ENCODE results near the gene SF3A1.

SF3A1 gene

DNA sequence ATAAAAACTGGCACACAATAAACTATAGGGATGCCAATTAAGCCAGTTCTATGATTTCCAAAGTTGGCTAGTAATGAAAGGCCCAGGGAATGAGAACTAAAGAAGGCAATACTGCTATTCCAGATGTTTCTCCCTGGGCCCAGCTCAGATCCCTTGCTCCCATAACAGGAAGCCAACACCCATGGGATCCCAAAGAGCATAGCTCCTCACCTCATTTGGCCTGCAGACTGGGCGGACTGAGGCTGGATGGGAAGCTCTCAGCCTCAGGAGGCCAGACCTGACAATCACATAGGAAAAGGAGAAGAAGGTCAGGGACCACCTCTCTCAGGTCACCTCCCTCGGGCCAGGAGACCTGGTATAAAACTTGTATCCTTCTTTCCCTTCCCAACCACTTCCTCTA lies 35.2 kb downstream of the SF3A1 start:
- no peak for DNase-seq

DNA sequence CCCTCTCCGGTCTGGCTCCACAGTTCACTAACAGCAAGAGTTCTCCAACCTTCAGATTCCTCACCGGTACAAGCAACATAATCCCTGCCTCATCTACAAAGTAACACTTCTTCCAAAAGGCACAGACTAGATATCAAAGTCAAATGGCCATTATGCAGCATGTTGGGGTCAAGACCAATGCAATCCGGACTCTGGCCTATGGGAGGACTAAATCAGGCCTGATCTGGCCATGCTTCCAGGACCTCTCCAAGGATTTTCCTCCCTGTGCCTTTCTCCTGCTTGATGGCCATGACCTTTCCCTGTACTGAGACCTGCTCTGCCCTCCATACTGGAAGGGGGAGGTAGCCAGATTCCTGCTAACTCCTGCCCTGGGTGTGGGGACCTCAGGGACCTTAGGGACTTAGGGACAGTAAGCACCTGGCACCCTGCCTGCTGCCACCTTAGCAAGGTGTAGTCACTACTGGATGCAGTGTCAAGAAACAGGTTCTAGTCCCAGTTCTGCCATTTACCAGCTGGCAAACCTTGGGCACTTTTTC lies 36.6 kb downstream of the SF3A1 start:
- no peak for DNase-seq

DNA sequence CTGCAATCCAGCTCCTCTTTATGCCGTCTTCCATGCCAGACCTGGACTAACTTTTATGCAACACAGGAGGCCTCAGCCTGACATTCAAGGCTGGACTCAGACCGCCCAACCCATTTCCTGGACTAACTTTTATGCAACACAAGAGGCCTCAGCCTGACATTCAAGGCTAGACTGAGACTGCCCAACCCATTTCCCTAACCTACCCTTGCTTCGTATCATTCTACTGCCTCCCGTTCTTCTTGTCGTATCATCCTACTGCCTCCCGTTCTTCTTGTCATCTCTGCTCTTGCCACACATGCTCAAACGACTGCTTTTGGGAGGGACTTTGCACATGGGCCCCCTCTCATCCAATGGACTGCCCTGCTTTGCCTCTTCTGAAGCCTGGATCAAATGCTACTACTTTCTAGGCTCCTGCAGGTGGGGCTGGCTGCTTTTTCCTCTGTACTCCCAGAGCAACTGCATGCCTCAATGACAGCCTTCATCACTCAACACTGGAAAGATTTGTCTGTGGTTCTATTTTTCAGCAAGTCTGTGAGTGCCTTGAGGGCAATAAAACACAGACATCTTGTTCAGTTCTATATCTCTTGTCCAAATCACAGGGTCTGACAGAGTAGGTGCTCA lies 37.8 kb downstream of the SF3A1 start:
- no peak for DNase-seq

DNA sequence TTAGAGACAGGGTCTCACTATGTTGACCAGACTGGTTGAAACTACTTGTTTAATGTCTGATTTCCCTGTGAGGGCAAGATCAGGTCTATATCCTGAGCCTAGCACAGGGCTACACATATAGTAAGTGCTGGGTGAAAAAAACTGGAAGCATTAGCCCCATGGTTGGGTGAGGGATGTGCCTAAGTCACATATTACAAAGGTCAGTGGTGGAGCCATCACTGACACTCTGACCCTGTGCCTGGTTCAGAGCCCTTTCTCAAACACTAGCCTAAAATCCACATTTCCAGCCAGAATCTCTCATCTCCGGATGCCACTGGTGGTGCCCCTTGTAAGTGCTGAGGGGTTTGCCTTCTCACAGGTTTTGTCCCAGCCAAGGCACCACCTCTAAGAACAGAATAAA lies 38.9 kb downstream of the SF3A1 start:
- no peak for DNase-seq

DNA sequence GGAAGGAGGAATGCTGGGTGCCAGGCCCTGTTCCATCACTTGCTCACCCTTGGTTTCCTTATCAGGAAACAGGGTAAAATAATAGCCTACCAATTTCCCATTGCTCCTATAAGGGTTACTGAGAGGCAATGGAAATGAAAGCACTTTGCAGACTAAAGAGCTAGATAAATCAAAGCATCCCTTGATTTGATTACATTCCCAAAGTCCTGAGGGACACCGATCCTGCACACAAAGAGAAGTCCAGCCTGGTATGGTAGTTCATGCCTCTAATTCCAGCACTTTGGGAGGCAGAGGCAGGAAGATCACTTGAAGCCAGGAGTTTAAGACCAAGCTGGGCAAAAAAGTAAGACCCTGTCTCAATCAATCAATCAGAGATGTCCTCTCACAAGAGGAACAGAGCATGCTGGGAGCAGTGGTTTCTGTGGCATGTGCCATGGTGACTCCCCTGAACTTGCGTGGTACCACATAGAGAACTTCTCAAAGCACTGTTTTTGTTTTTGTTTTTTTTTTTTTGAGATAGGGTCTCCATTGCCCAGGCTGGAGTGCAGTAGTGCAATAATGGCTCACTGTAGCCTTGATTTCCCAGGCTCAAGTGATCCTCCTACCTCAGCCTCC lies 40.6 kb downstream of the SF3A1 start:
- no peak for DNase-seq

DNA sequence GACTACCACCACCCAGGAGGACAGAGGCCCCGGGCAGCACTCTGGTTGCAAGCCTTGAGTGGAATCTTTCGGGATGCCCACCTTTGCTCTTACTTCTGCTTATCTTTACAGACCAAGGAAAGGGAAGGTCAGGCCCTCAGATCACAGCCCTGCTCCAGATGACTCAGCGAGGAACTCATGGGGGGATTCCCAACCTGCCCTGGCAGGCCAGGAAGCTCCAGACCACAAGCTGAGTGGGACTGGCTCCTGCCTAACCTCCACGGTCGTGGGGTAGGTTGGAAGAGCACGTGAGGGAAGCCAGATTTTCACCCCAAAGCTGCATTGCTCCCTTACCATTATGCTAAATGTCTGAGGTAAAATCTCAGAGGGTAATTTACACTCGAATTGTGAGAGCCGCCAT lies 41.8 kb downstream of the SF3A1 start:
- DNase-seq: peak; percentile 35

DNA sequence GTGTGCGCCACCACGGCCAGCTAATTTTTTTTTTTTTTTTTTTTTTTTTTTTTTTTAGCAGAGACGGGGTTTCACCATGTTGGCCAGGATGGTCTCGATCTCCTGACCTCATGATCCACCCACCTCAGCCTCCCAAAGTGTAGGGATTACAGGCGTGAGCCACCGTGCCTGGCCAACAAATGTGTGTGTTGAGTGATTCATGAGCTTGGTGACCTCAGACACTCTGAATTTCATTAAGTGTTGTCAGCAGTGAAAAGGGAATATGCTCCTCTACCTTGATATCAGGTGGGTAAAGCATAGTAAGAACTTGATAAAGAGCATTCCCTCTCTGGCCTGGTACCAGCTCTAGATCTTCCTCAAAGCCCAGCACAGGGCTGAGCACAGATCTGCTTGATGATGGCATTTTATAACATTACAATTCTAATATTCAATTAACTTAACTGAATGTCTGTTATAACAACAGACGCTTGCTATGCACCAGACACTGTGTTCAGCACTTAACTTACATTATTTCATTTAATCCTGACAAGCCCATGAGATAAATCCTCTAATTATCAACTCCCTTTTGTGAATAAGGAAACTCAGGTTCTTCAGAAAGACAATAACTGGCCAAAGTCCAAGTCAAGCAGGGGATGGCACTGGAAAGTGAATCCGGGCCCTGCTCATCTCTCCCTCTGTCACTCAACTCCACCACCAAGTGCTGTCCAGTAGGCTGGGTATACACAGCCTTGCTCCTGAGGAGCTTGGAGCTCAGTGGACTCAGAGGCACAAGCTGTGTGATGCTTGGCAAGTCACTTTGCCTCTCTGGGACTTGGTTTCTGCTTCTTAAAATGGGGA lies 42.9 kb downstream of the SF3A1 start:
- no peak for DNase-seq

DNA sequence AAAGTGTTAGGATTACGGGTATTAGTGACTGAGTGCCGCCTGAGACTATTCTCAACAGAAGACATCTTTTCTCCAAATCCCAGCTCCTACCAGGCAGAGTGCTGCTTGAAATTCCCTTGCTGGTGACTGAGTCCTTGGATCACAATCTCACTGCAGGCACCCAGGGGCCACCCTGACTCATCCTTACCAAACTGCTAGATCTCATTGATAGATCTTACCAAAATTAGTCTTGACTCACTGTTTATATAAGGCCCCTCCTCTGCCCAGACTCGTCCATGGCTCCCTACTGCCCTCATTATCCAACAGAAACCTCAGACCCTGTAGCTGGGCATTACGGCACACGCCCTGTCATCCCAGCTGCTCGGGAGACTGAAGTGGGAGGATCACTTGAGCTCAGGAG lies 44.6 kb downstream of the SF3A1 start:
- no peak for DNase-seq

DNA sequence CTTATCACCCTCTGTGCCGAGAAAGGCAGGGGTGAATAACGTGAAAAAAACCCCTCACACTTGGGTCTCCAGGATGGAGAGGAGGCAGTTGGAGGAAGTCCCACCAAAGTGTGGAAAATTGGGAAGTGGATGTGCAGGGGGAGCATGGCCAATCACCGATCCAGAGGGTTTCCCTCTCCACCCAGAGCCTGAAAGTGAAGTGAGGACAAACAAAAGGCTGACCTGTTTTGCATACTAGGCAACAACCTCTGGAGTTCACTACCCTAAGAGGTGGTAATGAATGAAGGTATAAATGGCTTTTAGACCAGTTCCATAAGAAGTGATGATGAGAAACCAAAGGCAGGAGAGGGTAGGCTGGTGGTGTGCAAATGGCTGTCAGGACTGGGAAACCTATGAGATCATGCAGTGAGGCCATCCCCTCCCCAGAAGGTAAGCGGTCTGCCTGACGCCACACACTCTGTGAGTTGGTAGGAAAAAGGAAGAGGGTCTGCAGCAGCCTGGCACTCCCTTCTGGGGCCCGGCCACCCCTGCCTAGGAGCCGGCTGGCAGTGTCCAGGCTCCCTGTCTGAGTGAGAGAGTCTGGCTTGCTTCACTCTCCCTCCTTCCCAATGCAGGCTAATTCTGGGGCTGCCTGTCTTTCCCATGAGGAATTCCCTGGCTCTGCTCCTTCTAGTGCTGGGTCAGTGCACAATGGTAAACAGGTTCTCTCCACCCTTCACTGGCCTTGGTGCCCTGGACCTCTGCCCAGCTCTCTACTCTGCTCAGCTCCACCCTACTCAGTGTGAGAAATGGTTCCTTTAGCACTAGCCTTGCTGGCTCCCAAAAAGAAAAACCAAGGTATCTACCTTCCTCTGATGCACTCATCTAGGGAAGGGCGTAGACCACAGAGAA lies 45.6 kb downstream of the SF3A1 start:
- DNase-seq: no peak

DNA sequence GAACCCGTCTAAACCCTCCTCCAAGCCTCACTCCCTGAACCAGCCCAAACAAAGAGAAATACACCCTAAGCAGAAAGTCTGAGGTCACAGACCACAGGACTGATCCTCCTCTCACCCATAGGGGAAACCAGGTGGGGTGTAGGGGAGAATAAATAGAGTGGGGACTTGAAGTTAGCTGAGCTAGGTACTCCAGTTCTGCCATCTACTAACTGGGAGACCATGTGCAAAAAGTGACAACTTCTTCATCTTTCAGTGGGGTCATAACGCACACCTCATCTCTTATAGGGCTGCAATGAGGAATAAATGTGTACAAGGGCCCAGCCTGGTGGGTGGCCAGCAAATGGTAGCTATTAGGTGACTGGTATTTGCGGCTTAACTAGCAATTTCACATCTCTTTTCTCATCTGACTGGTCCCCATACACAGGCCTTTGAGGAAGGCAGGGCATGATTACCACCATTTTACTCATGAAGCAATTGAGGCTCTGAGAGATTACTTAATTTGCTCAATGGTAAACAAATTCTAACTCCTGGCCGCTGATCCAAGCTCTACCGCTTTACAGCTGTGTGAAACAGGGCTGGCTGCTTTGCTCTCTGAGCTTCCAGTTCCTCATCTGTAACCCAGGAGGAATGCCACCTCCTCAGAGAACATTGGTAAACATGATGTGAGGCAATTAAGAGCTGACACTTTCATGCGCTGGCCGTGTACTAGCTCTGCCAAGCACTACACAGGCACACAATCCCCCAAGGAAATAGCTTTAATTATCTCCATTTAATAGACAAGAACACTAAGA lies 46.5 kb downstream of the SF3A1 start:
- no peak for DNase-seq

DNA sequence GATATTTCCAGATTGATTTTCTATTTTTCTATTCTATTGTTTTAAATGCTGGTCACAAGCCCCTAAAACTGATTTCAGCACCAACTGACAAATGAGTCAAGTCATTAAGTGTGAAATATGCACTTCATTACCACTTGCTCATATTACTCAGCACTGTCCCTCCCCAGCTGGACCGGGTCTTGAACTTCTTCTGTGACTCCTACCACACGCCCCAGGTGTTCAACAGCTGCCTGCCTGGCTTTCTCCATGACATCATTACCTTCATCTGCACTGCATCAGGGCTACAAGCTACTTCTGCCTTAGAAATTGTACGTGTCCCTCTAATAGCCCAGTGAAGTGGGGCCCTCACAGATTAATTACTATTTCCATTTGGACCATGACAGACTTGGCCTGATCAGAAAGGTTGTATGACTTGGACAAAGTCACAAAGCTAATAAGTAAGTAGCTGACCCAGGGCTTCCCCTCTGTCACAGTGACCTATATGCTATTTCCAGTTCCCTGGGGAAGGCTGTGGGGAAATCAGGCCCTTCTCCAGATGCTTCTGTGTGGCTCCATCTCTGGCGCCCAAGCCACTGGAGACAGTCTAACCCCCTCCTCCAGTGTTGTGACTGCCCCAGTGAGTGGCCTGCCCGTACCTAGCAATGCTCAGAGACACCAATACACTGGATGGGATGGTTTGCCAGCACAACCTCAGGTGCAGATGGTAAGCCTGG lies 48.0 kb downstream of the SF3A1 start:
- DNase-seq: no peak

DNA sequence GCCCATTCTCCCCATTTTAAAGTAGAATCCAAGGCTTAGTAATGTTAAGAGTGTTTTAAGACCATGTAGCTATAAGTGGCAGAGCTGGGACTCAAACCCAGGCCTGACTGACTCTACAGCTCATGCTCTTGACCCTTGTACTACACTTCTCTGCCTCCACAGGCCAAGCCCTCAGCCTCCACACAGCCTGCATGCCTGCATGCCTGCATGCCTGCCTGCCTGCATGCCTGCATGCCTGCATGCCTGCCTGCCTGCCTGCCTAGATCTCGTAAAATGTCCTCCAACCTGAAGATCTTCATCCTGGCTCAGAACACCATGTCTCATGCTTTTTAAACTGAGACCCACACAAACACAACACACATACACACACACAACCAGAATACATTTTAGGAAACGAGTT lies 48.6 kb downstream of the SF3A1 start:
- DNase-seq: no peak

DNA sequence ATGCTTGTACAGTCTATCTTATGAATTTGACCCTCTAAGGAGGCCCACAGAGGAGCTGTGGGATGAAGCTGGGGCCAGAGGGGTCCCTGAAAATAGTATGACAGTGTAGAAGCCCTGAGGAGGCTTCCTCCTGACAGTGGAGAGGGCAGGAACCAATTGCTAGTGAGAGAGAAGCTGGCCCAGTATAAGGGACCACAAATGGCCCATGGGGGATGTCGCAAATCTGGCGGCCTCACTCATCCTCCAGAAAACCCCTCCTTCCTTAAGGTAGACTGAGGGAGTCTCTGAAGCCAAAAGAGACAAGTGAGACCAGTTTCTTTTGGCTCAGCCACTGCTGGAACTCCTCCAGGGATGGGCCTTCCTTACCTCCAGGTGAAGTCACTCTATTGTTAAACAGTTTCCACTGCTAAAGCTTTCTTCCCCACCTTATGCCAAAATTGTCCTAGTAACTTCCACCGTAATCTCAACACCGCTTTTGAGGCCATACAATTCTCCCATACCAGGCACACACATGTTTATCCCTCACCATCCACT lies 49.6 kb downstream of the SF3A1 start:
- DNase-seq: no peak

DNA sequence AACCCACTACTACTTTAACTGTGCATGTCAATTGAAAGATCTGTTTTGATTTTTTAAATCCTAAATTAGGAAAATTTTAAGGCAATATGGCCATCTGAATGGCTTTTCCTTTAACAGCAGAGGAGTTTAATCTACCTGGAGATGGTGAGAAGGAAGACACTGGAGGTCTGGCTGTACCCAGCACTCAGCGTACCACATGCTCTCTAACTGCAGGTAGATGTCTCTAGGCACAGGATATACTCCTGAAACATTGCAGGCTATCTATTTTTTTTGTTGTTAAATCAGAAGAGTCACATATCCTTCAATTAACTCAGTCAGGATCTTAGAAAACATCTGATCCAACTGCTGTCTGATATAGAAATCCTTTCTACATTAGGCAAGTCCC lies 50.1 kb downstream of the SF3A1 start:
- DNase-seq: no peak

DNA sequence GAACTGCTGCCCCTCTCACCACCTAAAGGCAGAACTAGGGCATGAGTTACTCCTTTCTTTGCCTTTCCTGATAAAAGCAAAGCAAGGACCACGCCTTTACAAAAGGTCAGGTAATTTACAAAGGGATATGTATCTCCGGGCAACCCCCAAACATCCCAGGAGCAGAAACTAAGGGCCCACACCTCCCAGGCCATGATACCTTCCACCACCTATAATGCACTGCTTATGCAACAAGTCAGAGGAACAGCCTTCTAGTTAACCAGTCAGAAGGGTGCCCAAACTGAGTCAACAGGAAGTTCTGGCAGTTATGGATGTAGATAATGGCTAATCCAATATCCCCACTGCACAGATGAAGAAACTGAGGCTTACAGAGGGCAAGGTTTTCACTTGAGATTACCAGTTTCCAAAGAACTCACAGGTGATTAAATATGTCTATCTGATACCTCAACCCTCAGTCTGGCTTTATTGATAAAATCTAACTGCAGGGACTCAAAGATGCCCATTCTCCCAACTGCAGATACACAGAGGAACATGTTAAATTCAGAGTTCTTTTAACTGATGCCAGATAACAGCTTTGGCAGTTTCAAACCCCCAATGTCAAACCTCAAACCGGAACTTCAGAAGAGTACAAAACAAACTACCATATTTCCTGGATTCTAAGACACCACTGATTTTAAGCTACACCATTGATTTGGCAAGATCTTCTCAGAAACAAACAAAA lies 50.6 kb downstream of the SF3A1 start:
- DNase-seq: no peak

DNA sequence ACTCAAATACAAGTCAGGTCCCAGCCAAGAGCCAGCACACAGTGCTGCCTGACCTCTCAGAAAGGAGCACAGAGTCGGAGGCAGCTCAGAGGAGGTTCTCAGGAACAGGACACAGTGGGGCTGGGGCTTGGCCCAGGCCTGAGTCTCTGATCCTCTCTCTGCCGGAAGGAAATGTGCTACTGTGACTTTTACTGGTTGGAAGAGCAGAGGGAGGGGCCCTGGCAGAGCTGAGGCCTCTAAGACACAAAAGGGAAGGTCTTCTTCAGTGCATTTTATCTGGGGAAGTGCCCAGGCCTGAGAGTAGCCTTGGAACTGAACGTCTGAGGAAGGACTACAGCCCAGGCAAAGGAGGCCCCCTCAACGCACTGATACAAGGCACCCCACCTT lies 51.2 kb downstream of the SF3A1 start:
- DNase-seq: no peak

DNA sequence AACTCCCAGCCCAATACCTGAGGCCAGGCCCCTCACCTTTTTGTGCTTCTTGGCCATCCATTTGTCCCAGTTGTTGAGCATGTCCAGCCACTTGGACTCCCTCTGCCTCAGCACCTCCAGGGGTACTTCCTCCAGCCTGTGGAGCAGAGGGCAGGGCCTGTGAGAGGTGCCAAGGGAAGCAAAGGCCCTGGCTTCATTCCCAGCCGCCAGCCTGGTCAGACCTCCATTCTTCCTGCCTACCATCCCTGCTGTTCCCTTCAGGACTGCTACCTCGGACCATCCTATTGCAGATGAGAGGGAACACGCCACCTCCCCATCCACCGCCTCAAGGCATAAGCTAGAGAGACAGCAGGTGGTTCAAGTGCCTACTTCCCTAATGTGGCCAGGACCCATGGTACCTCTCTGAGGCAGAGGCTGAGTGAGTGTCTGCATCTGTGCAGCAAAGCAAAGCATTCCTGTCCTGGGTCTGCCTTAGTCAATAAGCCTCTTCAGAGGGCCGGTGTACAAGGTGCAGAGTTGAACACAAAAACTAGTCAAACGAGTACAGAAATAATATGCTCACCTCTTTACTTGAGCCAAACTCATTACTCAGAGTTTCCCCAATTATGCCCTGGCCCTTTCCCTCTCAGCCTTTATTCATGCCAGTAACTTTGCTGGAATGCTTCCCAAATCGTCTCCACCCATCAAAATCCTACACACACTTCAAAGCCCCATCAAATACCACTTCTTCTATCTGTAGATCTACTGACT lies 52.0 kb downstream of the SF3A1 start:
- DNase-seq: no peak

DNA sequence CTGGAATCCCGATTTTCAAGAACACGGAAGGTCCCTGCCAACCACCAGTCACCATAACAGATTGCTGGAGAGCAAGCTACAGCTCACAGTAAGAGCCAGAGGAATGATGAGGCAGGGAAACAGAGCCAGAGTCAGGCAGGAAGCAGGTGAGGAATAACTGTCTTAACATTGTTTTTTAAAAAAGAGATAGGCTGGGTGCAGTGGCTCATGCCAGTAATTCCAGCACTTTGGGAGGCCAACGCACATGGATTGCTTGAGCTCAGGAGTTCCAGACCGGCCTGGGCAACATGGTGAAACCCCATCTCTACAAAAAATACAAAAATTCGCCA lies 53.9 kb downstream of the SF3A1 start:
- DNase-seq: no peak

DNA sequence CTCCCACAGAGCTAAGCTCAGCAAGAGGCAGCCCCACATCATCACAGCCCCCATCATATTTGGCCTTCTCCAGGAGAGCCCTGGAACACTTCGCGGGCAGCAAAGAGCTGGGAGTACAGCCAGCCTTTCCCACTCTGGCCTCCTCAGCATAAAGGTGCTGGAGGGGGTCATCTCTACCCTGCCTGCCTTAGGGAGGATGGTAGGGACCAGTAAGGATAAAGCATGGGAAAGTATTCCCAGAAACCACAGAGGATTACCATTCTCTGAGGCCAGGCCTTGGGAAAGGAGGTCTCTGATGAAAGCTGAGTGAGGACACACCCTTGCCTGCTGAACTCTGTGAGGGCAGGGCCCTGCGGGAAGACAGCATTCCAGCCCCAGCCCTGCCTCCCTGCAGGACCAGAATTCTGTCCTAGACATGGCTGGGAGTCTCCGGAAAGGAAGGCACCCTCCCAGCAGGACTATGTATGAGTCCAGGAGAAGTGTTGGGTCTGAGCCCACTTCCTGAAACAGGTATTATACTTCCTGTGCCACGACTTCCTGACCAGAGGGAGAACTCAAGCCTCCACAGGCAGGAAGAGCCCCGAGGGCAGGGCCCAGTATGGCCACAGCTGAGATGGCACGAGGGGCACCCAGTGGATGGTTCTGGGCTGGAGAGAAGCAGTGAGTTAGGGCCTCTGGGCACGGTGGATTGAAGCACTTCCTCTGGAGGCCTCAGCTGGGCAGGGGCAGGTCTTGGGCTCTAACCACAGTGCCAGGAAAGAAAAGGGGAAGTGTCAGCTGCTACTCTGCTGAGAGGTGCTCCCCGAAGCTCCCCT lies 54.5 kb downstream of the SF3A1 start:
- DNase-seq: no peak
